Kidney (tissue), 14 donors: ENCODE measurements around the gene C3orf22. TPM values are rescaled to one million over a fixed set of nuclear protein-coding genes. Genes with fewer than 3 reads are reported as not detected.

Source experiments
- DNase-seq, 5 donors: peaks; one replicate each; pipeline ENCODE4 v3.0.0-alpha.2; 2013 to 2020
- FAIRE-seq: peaks from 2 replicates; lab custom pipeline; 2012; peaks lifted over from hg19 to GRCh38; lab: Jason Lieb, UNC
- H3K27ac ChIP-seq, 2 donors: one replicate each; pipeline ENCODE4 v1.7.0; 2013; ENCODE audit warnings: low read depth in 2 of 2, low read length in 2 of 2, inconsistent platforms in 1 of 2
- H3K27me3 ChIP-seq: one replicate; pipeline ENCODE4 v1.7.1; 2013; ENCODE audit warnings: low read length, inconsistent platforms; ENCODE audit not compliant: control insufficient read depth, insufficient read depth
- H3K36me3 ChIP-seq, 3 donors: one replicate each; pipeline versions ENCODE4 v1.7.0 to v1.7.1; 2013; ENCODE audit warnings: low read length in 3 of 3, control low read depth in 1 of 3, inconsistent platforms in 1 of 3; ENCODE audit not compliant: insufficient read depth in 3 of 3, control insufficient read depth in 2 of 3
- H3K4me1 ChIP-seq, 3 donors: one replicate each; pipeline versions ENCODE4 v1.7.0 to v1.7.1; 2013; ENCODE audit warnings: low read length in 3 of 3, inconsistent platforms in 1 of 3, low read depth in 1 of 3; ENCODE audit not compliant: control insufficient read depth in 2 of 3, insufficient read depth in 2 of 3
- H3K4me3 ChIP-seq, 3 donors: one replicate each; pipeline versions ENCODE4 v1.7.0 to v1.8.1; 2013; ENCODE audit warnings: low read length in 3 of 3, control low read depth in 1 of 3, inconsistent platforms in 1 of 3
- H3K9ac ChIP-seq, 3 donors: one replicate each; pipeline versions ENCODE4 v1.7.0 to v1.7.1; 2013; ENCODE audit warnings: low read length in 3 of 3, control low read depth in 1 of 3, inconsistent platforms in 1 of 3
- H3K9me3 ChIP-seq, 3 donors: one replicate each; pipeline versions ENCODE4 v1.7.0 to v1.7.1; 2013; ENCODE audit warnings: low read length in 3 of 3, control low read depth in 1 of 3, inconsistent platforms in 1 of 3; ENCODE audit not compliant: control insufficient read depth in 2 of 3, insufficient read depth in 1 of 3
- intact Hi-C: fragments of 100-400 bp; cut with DNase I; formaldehyde crosslinking; loops from one replicate; pipeline ENCODE4 v1.11.1; 2022
- polyA plus RNA-seq: library from polyadenylated mRNA; stranded (reverse); fragments of 350-450 nt; fragmentation: Illumina TruSeq; extraction: RNeasy Lipid Tissue Mini Kit (QIAGEN cat#74804); gene quantifications from one replicate; pipeline ENCODE4 v1.2.3, GENCODE V29; 2014; ENCODE audit warnings: low read depth, low replicate concordance; ENCODE audit not compliant: insufficient read depth
- total RNA-seq: library from RNA; stranded (reverse); fragmentation: NEBNext Ultra II Directional; extraction: Animal tissue kit (Norgen Biotek cat#: 25700); gene quantifications from one replicate; pipeline ENCODE4 v1.2.1, GENCODE V29; 2021
- TF ChIP-seq, protein P1 (sequence below): IDR thresholded peaks from 3 replicates; pipeline ENCODE4 v1.5.1; 2012; ENCODE audit warnings: mild to moderate bottlenecking, moderate library complexity, borderline replicate concordance; ENCODE audit not compliant: insufficient read depth; ENCODE audit errors: extremely low read depth
- donor health status: control.
- donor health status: control.
- donor health status: control.
- donor health status: control.
- donor health status: control.
- donor health status: DM: yes; HTN: yes; CAD: no.
- donor health status: Normal renal cell carcinoma (clear cell type).

The C3orf22 gene
- total and polyA plus RNA-seq, 2 donors from 2014 or later: not detected

GRCh38 chr3:126569390-126569975 lies 10.8 kb upstream of the C3orf22 start:
- Histone ChIP-seq H3K27me3 (no peaks in the 10 kb centered on the region), H3K36me3 (no peaks in the 10 kb centered on the region), H3K27ac (no peak overlapping the region), H3K4me1 (no peaks in the 10 kb centered on the region), H3K9ac (no peak overlapping the region), H3K4me3 (no peak overlapping the region), H3K9me3 (no peaks in the 10 kb centered on the region)
- FAIRE-seq (no peak), DNase-seq (no peak)
- TF ChIP-seq, protein P1, sequence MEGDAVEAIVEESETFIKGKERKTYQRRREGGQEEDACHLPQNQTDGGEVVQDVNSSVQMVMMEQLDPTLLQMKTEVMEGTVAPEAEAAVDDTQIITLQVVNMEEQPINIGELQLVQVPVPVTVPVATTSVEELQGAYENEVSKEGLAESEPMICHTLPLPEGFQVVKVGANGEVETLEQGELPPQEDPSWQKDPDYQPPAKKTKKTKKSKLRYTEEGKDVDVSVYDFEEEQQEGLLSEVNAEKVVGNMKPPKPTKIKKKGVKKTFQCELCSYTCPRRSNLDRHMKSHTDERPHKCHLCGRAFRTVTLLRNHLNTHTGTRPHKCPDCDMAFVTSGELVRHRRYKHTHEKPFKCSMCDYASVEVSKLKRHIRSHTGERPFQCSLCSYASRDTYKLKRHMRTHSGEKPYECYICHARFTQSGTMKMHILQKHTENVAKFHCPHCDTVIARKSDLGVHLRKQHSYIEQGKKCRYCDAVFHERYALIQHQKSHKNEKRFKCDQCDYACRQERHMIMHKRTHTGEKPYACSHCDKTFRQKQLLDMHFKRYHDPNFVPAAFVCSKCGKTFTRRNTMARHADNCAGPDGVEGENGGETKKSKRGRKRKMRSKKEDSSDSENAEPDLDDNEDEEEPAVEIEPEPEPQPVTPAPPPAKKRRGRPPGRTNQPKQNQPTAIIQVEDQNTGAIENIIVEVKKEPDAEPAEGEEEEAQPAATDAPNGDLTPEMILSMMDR: no peak
- intact Hi-C loops: no loop called here

DNA sequence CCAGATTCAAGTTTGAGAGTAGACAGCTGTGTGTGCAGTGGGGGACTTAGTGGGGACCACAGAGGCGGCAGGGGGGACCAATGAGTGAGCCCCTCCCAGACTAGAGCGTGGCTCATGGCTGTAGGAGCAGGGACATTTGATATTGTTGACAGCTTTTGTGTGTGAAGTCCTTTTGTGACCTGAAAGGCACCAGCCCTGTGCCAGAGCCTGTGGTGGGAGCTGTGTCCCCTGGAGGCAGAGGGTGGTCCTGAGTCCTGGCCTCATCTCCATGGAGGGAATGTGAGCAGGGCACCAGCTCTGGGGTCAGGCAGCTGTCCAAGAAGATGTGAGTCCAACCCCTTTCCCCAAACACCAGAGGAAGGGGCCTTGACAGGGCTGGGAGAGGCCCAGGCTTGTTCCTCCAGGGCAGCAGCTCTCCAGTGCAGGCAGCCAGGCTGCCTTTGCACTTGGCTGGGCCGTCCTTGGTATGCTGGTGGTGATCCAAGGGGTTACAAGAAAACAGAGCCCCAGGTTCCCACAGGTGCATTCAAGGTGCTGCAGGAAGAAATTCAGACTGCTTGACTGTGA lies 10.1 kb upstream of the C3orf22 start:
- DNase-seq: no peak
- FAIRE-seq: no peak
- Histone ChIP-seq H3K27ac (no peak overlapping the region), H3K9me3 (no peaks in the 10 kb centered on the region), H3K36me3 (no peaks in the 10 kb centered on the region), H3K9ac (no peak overlapping the region), H3K4me1 (no peaks in the 10 kb centered on the region), H3K27me3 (no peaks in the 10 kb centered on the region), H3K4me3 (no peak overlapping the region)
- TF ChIP-seq, protein P1: no peak
- intact Hi-C loops: no loop called here

- Histone ChIP-seq H3K27me3 (no peaks in the 10 kb centered on the region), H3K9me3 (no peaks in the 10 kb centered on the region), H3K9ac (no peak overlapping the region), H3K4me3 (no peak overlapping the region), H3K36me3 (no peaks in the 10 kb centered on the region), H3K4me1 (no peaks in the 10 kb centered on the region), H3K27ac (no peak overlapping the region)
- FAIRE-seq (no peak), DNase-seq (peak in 1 of 5 donors; percentile 13)
- TF ChIP-seq, protein P1: no peak
- intact Hi-C loops: no loop called here
These were observed 9.1 kb upstream of the C3orf22 start for GRCh38 chr3:126567696-126568438.
